HFF-Myc (cell line): ENCODE data around the gene MSI2.

Experiments used
- DNase-seq: peaks from one replicate; pipeline ENCODE4 v3.0.0-alpha.2; 2011; ENCODE audit warnings: low read depth; ENCODE audit errors: extremely low read depth
- H3K4me3 ChIP-seq: replicated peaks from 2 replicates; pipeline ENCODE4 v1.5.1; 2011; ENCODE audit warnings: low read depth, mild to moderate bottlenecking, control low read depth, low read length
- TF ChIP-seq, protein P1 (sequence below): IDR thresholded peaks from 2 replicates; pipeline ENCODE4 v1.5.1; 2012; ENCODE audit warnings: mild to moderate bottlenecking, low read depth, low read length, control low read depth; ENCODE audit errors: missing control alignments

The MSI2 gene

DNA sequence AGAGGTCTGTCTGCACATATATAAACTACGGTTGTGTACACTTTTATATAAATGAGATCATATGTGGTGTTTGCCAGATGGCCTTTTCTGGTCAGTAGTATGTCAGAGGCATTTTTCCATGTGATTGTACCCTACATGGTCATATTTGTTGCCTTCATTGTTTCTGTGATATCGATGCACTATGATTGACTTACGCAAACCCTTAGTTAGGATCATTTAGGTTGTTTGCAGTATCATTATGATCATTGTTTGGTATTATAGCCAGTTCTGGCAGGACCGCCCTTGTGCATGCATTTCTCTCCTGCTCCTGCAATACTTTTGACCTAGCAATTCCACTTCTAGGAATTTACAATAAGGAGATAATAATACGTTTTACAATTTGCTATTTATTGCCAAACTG is 169.1 kb downstream of the MSI2 start:
- DNase-seq: no peak
- no peak overlapping the region for H3K4me3 ChIP-seq
- TF ChIP-seq, protein P1, sequence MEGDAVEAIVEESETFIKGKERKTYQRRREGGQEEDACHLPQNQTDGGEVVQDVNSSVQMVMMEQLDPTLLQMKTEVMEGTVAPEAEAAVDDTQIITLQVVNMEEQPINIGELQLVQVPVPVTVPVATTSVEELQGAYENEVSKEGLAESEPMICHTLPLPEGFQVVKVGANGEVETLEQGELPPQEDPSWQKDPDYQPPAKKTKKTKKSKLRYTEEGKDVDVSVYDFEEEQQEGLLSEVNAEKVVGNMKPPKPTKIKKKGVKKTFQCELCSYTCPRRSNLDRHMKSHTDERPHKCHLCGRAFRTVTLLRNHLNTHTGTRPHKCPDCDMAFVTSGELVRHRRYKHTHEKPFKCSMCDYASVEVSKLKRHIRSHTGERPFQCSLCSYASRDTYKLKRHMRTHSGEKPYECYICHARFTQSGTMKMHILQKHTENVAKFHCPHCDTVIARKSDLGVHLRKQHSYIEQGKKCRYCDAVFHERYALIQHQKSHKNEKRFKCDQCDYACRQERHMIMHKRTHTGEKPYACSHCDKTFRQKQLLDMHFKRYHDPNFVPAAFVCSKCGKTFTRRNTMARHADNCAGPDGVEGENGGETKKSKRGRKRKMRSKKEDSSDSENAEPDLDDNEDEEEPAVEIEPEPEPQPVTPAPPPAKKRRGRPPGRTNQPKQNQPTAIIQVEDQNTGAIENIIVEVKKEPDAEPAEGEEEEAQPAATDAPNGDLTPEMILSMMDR: no peak

DNA sequence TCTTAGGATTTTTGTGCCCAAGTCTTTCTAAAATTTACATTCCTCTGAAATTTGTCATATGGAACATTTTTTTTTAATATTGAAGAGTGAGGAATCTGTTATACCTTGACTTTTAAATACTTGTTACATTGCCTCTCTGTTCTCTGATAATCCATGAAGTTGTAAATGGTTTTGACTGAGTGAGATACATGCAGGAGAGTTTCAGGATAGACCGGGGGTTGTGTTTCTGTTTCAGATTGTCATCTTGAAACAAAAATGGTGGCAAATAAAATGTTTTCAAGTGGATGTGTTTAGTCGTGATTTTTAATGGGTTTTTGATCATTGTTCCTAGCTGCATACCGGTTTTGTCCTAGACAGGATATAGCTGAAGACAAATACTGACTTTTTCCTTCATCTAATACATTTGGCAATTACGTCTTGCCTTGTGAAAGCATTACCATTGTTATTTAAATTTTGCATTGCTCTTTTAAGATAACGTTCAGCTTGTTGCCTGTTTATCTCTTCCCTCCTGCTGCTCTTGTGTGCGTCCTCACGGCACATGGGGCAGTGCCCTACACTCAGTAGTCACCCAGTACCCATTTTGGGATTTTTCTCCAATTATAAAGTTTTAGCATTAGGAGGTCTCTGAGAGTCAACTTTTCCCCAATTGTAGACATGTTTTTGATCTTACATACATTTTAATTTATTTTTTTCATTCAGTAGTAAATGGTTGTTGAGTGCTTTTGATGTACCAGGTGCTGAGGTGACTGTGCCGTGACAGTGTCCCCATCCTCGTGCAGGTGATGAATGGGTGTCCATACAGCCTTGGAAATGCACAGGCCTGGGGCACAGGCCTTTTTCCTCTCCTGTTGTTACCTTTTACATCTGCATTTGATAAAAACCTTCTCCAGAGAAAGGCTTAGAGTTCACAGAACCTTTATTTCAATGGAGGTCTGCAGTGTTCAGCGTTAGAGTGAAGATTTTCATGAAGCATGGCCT is 169.9 kb downstream of the MSI2 start:
- H3K4me3 ChIP-seq: no peak overlapping the region
- TF ChIP-seq, protein P1: no peak
- DNase-seq: no peak

GRCh38 chr17:57429966-57430365 is 173.6 kb downstream of the MSI2 start:
- no peak overlapping the region for H3K4me3 ChIP-seq
- DNase-seq: no peak
- TF ChIP-seq, protein P1: no peak

DNA sequence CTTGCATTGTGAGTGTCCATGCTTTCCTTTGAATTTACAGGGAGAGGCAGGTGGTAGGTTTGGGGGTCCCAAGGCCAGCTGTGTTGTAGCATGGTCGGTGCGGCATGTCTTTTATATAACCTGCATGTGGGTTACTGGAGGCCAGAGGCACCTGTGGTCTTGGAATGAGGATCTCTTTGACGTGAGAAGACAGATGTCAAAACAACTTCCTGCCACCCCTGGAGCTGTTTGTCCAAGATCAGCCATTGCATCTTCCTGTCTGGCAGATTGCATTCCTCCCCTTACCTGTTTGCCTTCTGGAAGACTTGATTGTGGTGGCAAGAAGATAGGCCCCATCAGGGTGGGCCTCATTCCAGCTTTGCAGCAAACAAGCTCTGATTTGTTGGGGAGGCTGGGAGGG is 175.1 kb downstream of the MSI2 start:
- no peak for DNase-seq

GRCh38 chr17:57432507-57433277 is 176.4 kb downstream of the MSI2 start:
- no peak for DNase-seq
- TF ChIP-seq, protein P1: no peak

More for the DNA sequence above, 175.1 kb downstream of the MSI2 start:
- H3K4me3 ChIP-seq: no peak overlapping the region
- TF ChIP-seq, protein P1: no peak

DNA sequence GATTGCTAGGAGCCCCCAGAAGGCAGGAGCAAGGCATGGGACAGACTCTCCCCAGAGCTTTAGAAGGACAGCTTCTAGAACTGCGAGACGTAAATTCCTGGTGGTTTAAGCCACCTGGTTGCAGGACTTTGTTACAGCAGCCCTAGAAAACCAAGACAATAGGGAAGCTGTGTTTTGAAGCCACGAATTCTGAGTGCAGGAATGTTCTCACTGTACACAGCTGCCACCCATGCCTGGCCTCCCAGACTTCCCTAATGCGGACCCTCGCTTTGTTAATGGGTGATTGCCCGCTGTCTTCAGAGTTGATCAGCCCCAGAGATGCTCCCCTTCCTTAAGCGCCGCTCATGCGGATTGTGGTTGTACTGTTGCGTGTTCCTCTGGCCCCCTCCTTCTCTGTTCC is 177.1 kb downstream of the MSI2 start:
- no peak overlapping the region for H3K4me3 ChIP-seq
- DNase-seq: no peak
- TF ChIP-seq, protein P1: no peak

More at GRCh38 chr17:57432507-57433277, 176.4 kb downstream of the MSI2 start:
- H3K4me3 ChIP-seq: no peak overlapping the region
